PFSK-1 (cell line): ENCODE measurements around the gene BCAS1.

Experiments used
- FOXP2 ChIP-seq: optimal IDR thresholded peaks from 2 replicates; pipeline ENCODE3; 2011; ENCODE audit warnings: borderline replicate concordance, control low read depth, inconsistent platforms; ENCODE audit not compliant: insufficient read depth; ENCODE audit errors: extremely low read length, extremely low read depth
- POLR2AphosphoS5 ChIP-seq: IDR thresholded peaks from 2 replicates; pipeline ENCODE4 v1.6.1; 2012; ENCODE audit warnings: low read depth, mild to moderate bottlenecking, control low read depth, low read length, moderate library complexity
- REST ChIP-seq, 2 experiments: IDR thresholded peaks; 2 replicates each; pipeline versions ENCODE4 v1.6.1 to v1.8.0; 2011 to 2012; ENCODE audit warnings: low read depth in 2 of 2, low read length in 2 of 2, control low read depth in 1 of 2, inconsistent platforms in 1 of 2, mild to moderate bottlenecking in 1 of 2, moderate library complexity in 1 of 2; ENCODE audit not compliant: insufficient read depth in 1 of 2
- SIN3A ChIP-seq: IDR thresholded peaks from 2 replicates; pipeline ENCODE4 v1.6.1; 2012; ENCODE audit warnings: mild to moderate bottlenecking, low read length, moderate library complexity, borderline replicate concordance; ENCODE audit not compliant: insufficient read depth
- TAF1 ChIP-seq: IDR thresholded peaks from 2 replicates; pipeline ENCODE4 v1.6.1; 2012; ENCODE audit warnings: low read length, control low read depth, borderline replicate concordance; ENCODE audit not compliant: insufficient read depth

The BCAS1 gene

GRCh38 chr20:53952528-53953096 lies 117.8 kb downstream of the BCAS1 start:
- TF ChIP-seq TAF1: no peak
- no peak for TF ChIP-seq POLR2AphosphoS5
- TF ChIP-seq SIN3A: no peak
- TF ChIP-seq REST (IDR thresholded peaks at IDR 0.05; ENCODE audit: insufficient read depth in 1 of 2, low read depth in 2 of 2, low read length in 2 of 2): no peak
- TF ChIP-seq FOXP2: no peak

- TF ChIP-seq REST (IDR thresholded peaks at IDR 0.05; ENCODE audit: insufficient read depth in 1 of 2, low read depth in 2 of 2, low read length in 2 of 2): no peak
- no peak for TF ChIP-seq TAF1
- no peak for TF ChIP-seq POLR2AphosphoS5
- no peak for TF ChIP-seq FOXP2
- TF ChIP-seq SIN3A: no peak
These were observed 119.8 kb downstream of the BCAS1 start for GRCh38 chr20:53950578-53950977.

- TF ChIP-seq TAF1: no peak
- no peak for TF ChIP-seq POLR2AphosphoS5
- TF ChIP-seq FOXP2: no peak
- no peak for TF ChIP-seq REST (IDR thresholded peaks at IDR 0.05; ENCODE audit: insufficient read depth in 1 of 2, low read depth in 2 of 2, low read length in 2 of 2)
- no peak for TF ChIP-seq SIN3A
These were observed 120.4 kb downstream of the BCAS1 start for GRCh38 chr20:53950031-53950430.

- TF ChIP-seq FOXP2 (peak; percentile 51), TAF1 (no peak), REST (IDR thresholded peaks at IDR 0.05; ENCODE audit: insufficient read depth in 1 of 2, low read depth in 2 of 2, low read length in 2 of 2) (no peak)
These were observed 121.0 kb downstream of the BCAS1 start for GRCh38 chr20:53949319-53949839.
